ENCODE data around the gene RSPO4. TPM values are rescaled to one million over a fixed set of nuclear protein-coding genes. Genes with fewer than 3 reads are reported as not detected.

Gene RSPO4
- total RNA-seq, 1 donor from 2014 or later, result 1.2 TPM

DNA sequence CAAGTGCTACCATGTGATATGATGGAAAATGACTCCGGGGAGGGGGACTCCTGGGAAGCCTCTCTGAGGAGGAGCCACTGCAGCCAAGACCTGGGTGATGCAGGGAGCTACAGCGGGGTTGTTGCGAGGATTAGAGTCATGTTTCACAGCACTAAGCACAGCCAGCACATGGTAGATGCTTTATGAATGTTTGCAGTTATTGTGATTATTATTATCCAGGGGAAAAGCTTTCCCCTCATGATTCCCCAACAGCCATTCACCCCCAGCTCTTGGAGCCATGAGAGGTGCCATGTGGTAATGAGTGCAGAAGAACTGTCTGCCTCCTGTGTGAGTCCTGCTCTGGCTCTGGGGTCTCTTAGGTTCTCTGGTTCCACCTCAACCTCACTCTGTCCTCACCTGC lies 39.9 kb downstream of the RSPO4 start:
- DNase-seq (ENCODE audit: low read depth), result no peak
- TF ChIP-seq, protein P1, sequence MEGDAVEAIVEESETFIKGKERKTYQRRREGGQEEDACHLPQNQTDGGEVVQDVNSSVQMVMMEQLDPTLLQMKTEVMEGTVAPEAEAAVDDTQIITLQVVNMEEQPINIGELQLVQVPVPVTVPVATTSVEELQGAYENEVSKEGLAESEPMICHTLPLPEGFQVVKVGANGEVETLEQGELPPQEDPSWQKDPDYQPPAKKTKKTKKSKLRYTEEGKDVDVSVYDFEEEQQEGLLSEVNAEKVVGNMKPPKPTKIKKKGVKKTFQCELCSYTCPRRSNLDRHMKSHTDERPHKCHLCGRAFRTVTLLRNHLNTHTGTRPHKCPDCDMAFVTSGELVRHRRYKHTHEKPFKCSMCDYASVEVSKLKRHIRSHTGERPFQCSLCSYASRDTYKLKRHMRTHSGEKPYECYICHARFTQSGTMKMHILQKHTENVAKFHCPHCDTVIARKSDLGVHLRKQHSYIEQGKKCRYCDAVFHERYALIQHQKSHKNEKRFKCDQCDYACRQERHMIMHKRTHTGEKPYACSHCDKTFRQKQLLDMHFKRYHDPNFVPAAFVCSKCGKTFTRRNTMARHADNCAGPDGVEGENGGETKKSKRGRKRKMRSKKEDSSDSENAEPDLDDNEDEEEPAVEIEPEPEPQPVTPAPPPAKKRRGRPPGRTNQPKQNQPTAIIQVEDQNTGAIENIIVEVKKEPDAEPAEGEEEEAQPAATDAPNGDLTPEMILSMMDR (conservative IDR thresholded peaks at IDR 0.05; ENCODE audit: low read depth, low read length), result no peak

DNA sequence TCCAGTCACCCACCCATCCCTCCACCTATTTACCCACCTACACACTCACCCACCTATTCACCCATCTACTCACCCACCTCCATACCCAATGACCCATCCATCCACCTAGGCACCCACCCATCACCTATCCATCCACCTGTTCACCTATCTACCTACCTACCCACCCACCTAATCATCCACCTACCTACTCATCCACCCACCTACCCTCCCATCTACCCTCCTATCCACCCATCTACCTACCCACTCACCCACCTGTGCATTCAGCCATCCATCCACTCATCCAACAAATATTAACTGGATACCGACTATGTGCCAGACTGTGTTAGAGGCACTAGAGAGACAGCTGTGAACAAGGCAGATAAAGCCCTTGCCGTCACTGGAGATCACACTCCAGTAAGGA lies 40.3 kb downstream of the RSPO4 start:
- TF ChIP-seq, protein P1 (conservative IDR thresholded peaks at IDR 0.05; ENCODE audit: low read depth, low read length), result no peak

More for the DNA sequence above, 39.9 kb downstream of the RSPO4 start:
- no peak overlapping the region for H3K4me3 ChIP-seq (ENCODE audit: low read depth, low read length)

DNA sequence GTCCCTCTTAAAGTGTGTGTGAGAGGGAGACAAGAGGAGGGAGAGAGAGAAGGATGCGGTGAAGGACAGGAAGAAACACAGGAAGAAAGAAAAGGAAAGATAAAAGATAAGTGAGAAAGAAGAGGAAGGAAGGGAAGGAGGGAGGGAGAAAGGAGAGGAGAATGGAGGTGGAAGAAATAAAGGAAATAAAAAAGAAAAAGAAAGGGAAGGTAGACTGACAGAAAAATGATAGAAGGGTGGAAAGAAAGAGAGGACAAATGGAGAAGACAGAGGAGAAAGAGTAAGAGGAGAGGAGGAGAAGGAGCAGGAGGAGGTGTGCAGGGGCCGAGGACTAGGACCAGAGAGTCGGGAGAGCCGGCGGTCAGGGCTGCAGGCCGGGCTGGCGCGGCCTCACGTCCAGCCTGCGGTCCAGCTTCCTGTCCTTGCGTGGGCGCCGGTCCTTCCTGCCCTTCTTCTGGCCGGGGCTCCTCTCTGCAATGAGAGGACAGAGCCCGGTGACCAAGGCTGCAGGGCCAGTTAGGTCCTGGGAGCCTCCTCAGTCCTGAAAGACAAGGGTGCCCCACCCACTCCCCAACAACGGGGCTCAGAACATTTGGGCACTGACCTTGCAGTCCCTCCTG lies 42.0 kb downstream of the RSPO4 start:
- DNase-seq (ENCODE audit: low read depth), result no peak
- TF ChIP-seq, protein P1 (conservative IDR thresholded peaks at IDR 0.05; ENCODE audit: low read depth, low read length), result no peak
- H3K4me3 ChIP-seq (ENCODE audit: low read depth, low read length), result no peak overlapping the region

More for the DNA sequence above, 40.3 kb downstream of the RSPO4 start:
- DNase-seq (ENCODE audit: low read depth), result no peak
- H3K4me3 ChIP-seq (ENCODE audit: low read depth, low read length), result no peak overlapping the region

DNA sequence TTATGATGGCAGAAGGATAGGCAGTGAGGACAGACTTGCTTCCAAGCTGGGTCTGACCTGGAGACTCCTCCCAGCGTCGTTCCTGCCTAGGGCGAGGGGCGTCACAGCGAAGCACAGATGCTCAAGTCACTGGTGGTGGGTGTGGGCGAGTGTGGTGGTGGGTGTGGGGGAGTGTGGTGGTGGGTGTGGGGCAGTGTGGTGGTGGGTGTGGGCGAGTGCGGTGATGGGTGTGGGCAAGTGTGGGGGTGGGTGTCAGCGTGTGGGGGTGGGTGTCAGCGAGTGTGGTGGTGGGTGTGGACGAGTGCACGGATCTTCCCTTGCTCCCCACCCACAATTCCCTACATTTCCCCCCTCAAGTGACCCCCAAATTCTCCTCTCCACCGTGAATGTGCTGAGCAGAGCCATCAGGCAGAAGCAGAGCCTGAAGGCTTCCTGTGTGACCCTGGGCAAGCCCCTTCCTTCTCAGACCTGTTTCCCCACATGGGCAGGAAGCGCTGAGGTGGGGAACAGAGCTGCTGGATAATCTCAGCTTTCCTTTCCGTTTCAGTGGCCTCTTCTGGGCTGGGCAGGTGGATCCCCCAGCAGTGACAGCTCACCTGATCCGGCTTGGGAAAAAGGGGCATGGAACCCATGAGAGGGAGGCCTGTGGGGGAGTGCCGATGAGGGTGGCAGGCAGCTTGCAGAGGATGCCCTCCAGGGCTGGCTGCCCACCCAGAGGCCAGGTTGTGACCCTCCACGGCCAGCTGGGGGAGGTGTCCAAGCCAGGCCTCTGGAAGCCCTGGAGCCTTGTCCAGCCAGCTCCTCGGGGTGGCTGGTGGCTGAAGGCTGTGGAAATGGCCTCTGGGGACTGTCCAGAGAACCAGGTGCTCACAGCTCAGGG lies 42.9 kb downstream of the RSPO4 start:
- H3K4me3 ChIP-seq (ENCODE audit: low read depth, low read length), result no peak overlapping the region
- TF ChIP-seq, protein P1 (conservative IDR thresholded peaks at IDR 0.05; ENCODE audit: low read depth, low read length), result no peak
- DNase-seq (ENCODE audit: low read depth), result no peak

DNA sequence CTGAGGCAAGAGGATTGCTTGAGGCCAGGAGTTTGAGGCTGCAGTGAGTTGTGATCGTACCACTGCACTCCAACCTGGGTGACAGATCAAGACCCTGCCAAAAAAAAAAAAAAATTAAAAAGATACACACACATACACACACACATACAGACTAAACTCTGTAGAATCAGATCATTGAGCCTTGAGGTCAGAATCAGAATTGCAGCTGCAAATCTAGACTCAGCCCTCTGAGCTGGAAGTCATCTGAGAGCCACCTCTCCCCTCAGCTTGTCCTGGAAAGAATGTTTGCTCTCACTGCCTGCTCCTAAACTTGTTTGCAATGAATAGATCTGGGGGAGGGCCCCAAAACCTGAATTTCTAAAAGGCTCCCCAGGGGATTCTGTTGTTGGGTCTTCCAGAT lies 44.6 kb downstream of the RSPO4 start:
- no peak for DNase-seq (ENCODE audit: low read depth)
- H3K4me3 ChIP-seq (ENCODE audit: low read depth, low read length), result no peak overlapping the region
- TF ChIP-seq, protein P1 (conservative IDR thresholded peaks at IDR 0.05; ENCODE audit: low read depth, low read length), result peak; percentile 14

DNA sequence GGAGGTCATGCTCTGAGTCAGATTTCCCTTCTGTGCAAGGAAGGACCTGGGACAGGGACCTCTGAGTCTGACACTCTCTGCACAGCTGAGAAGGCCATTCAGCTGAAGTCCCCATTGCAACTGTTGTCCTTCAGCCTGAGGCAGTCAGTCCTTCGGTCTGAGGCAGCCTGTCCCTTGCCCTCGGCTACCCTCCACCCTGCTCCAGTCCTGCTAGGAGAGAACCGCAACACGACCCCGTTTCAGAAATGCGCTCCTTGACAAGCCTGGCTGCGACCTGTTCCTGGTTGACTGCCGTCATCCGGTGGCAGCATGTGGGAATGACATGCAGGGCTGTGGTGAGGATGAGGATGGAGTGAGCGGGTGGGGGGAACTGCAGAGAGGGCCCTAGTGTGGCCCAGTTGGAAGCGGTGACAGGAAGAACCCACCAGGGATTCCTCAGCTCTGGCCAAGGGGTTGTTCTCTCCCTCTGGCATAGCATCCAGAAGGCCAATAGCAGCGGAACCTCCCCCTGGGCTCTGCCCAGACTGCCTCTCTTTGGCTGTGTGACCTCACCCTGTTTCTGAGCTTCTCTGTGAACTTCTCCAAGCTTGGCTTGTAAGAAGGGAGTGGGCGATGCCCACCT lies 45.7 kb downstream of the RSPO4 start:
- TF ChIP-seq, protein P1 (conservative IDR thresholded peaks at IDR 0.05; ENCODE audit: low read depth, low read length), result peak; percentile 98
- H3K4me3 ChIP-seq (ENCODE audit: low read depth, low read length), result no peak overlapping the region
- no peak for DNase-seq (ENCODE audit: low read depth)

Measured in epithelial cell of proximal tubule (primary cell).